PC-3 (cell line): ENCODE measurements around the gene RSRC1. TPM values are rescaled to one million over a fixed set of nuclear protein-coding genes. Genes with fewer than 3 reads are reported as not detected.

Experiments
- ATAC-seq: fragments of 200-7000 bp; cut with Tn5 transposase; 2 replicates; pipeline ENCODE4 v1.9.1; 2020; ENCODE audit warnings: mild to moderate bottlenecking, moderate library complexity
- BruUV-seq: library from RNA; stranded (reverse); fragments of 400-500 nt; replicated peaks from 2 replicates; lab custom pipeline; 2021; lab: Mats Ljungman, UMichigan
- CTCF ChIA-PET: fragments of 300-600 bp; sonication (Branson Sonifier 250); formaldehyde crosslinking; loops from one replicate; lab custom pipeline; 2022; ENCODE audit warnings: antibody characterized with exemption; lab: Charles Lee
- POLR2A ChIA-PET: fragments of 300-600 bp; sonication (Branson Sonifier 250); formaldehyde crosslinking; loops from one replicate; lab custom pipeline; 2022; ENCODE audit warnings: antibody characterized with exemption; ENCODE audit not compliant: unreplicated experiment; lab: Charles Lee
- DNase-seq: peaks from one replicate; pipeline ENCODE4 v3.0.0-alpha.2; 2015
- H2AFZ ChIP-seq: fragments of 300-600 bp; sonication (generic); 2 replicates; pipeline ENCODE4 v1.6.0; 2016; ENCODE audit warnings: antibody characterized with exemption, low read length
- H3F3A ChIP-seq: fragments of 300-600 bp; sonication (generic); one replicate; pipeline ENCODE4 v1.6.0; 2017; ENCODE audit warnings: antibody characterized with exemption, low read length, control low read depth, mild to moderate bottlenecking; ENCODE audit not compliant: unreplicated experiment
- H3K27ac ChIP-seq: fragments of 300-600 bp; sonication (generic); 2 replicates; pipeline ENCODE4 v1.5.1; 2016; ENCODE audit warnings: mild to moderate bottlenecking, low read length
- H3K27me3 ChIP-seq: fragments of 300-600 bp; sonication (generic); 2 replicates; pipeline ENCODE4 v1.6.1; 2016; ENCODE audit warnings: low read length, mixed read lengths
- H3K36me3 ChIP-seq: fragments of 300-600 bp; sonication (generic); 2 replicates; pipeline ENCODE4 v1.6.1; 2016; ENCODE audit warnings: low read depth, mixed run types, low read length, mixed read lengths
- H3K4me1 ChIP-seq: fragments of 300-600 bp; sonication (generic); 2 replicates; pipeline ENCODE4 v1.5.1; 2016; ENCODE audit warnings: low read length; ENCODE audit not compliant: insufficient read depth
- H3K4me2 ChIP-seq: fragments of 300-600 bp; sonication (generic); 2 replicates; pipeline ENCODE4 v1.6.0; 2016; ENCODE audit warnings: low read length
- H3K4me3 ChIP-seq: fragments of 300-600 bp; sonication (generic); 2 replicates; pipeline ENCODE4 v1.5.1; 2016; ENCODE audit warnings: mild to moderate bottlenecking, low read length, mixed read lengths
- H3K79me2 ChIP-seq: fragments of 300-600 bp; sonication (generic); 2 replicates; pipeline ENCODE4 v1.6.1; 2017; ENCODE audit warnings: low read length, mixed read lengths
- H3K9ac ChIP-seq: fragments of 300-600 bp; sonication (generic); 2 replicates; pipeline ENCODE4 v1.6.0; 2016; ENCODE audit warnings: mild to moderate bottlenecking, low read length
- H3K9me2 ChIP-seq: fragments of 300-600 bp; sonication (generic); replicated peaks from 2 replicates; pipeline ENCODE4 v1.6.1; 2016; ENCODE audit warnings: mixed run types, low read length, mixed read lengths
- H3K9me3 ChIP-seq: fragments of 300-600 bp; sonication (generic); 2 replicates; pipeline ENCODE4 v1.6.1; 2016; ENCODE audit warnings: low read length, mixed read lengths
- H4K20me1 ChIP-seq: fragments of 300-600 bp; sonication (generic); 2 replicates; pipeline ENCODE4 v1.6.1; 2016; ENCODE audit warnings: low read length, mixed read lengths
- EZH2 ChIP-seq: fragments of 300-600 bp; sonication (generic); IDR thresholded peaks from one replicate; pipeline ENCODE4 v1.6.1; 2017; ENCODE audit warnings: antibody characterized with exemption, mild to moderate bottlenecking, low read length; ENCODE audit not compliant: unreplicated experiment
- EZH2phosphoT487 ChIP-seq: fragments of 300-600 bp; sonication (generic); IDR thresholded peaks from 2 replicates; pipeline ENCODE4 v1.6.1; 2018; ENCODE audit warnings: mild to moderate bottlenecking, antibody characterized with exemption, low read length, borderline replicate concordance
- intact Hi-C: fragments of 100-400 bp; cut with micrococcal nuclease; formaldehyde crosslinking; loops from 2 replicates; pipeline ENCODE4 v1.9.0; 2023
- total RNA-seq: library from RNA; depleted of rRNA; stranded (reverse); fragments of >200 nt; gene quantifications from 2 replicates; pipeline ENCODE4 v1.2.3, GENCODE V29; 2014
- TF ChIP-seq, protein P1 (sequence below): fragments of 300-600 bp; sonication (generic); conservative IDR thresholded peaks from 2 replicates; pipeline ENCODE4 v1.5.1; 2017; ENCODE audit warnings: antibody characterized with exemption, low read depth, mild to moderate bottlenecking, low read length

RSRC1 gene
- total RNA-seq, 1 experiment from 2014 or later: 39.5 TPM

DNA sequence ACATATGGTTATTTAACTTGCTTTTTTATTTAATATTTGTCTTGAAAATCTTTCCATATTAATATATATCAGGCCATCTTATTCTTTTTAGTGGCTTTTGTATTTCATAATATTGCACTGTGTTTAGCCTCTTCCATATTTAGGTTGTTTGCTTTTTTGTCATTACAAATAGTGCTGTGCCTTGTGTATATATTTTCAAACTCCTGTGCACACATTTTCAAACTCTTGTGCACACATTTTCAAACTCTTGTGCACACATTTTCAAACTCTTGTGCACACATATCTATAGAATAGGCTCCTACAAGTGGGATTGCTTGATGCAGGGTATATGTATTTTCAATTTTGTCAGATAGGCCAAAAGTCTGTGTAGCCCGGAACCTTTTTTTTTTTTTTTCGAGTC, 343.1 kb downstream of the RSRC1 start:
- Histone ChIP-seq H2AFZ (no peak overlapping the region), H3K27me3 (no peaks in the 10 kb centered on the region), H3K9me2 (no peaks in the 10 kb centered on the region), H3K36me3 (no peaks in the 10 kb centered on the region), H3K9ac (no peak overlapping the region), H3K4me2 (no peak overlapping the region), H3K9me3 (no peaks in the 10 kb centered on the region), H4K20me1 (no peaks in the 10 kb centered on the region), H3K4me3 (no peak overlapping the region), H3K79me2 (no peaks in the 10 kb centered on the region), H3K27ac (no peak overlapping the region), H3K4me1 (peaks cover 3% of the 10 kb centered on the region), H3F3A (no peaks in the 10 kb centered on the region)
- DNase-seq: no peak
- no TSS peak for BruUV-seq
- ChIA-PET POLR2A (no interaction called here), CTCF (no interaction called here)
- ATAC-seq: no peak
- no peak for TF ChIP-seq EZH2phosphoT487
- no peak for TF ChIP-seq EZH2
- TF ChIP-seq, protein P1, sequence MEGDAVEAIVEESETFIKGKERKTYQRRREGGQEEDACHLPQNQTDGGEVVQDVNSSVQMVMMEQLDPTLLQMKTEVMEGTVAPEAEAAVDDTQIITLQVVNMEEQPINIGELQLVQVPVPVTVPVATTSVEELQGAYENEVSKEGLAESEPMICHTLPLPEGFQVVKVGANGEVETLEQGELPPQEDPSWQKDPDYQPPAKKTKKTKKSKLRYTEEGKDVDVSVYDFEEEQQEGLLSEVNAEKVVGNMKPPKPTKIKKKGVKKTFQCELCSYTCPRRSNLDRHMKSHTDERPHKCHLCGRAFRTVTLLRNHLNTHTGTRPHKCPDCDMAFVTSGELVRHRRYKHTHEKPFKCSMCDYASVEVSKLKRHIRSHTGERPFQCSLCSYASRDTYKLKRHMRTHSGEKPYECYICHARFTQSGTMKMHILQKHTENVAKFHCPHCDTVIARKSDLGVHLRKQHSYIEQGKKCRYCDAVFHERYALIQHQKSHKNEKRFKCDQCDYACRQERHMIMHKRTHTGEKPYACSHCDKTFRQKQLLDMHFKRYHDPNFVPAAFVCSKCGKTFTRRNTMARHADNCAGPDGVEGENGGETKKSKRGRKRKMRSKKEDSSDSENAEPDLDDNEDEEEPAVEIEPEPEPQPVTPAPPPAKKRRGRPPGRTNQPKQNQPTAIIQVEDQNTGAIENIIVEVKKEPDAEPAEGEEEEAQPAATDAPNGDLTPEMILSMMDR: no peak
- intact Hi-C loops: no loop called here

DNA sequence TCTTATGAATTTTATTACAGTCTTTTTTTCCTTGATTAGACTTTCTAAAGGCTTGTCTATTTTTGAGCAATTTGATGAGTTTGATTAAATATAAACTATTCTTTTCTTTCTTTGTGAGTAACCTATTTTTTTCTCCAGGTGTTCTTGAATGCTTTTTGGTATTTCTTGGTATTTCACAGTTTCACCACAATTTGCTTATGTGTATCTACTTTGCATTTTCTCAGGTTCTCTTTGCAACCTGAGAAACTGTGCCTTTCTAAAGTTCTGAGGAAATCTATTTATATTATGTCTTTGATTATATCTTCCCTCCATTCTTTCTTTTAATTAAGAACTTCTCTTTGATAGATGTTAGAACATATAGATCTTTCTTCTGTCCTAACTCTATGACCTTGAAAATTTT, 344.0 kb downstream of the RSRC1 start:
- Histone ChIP-seq H3K27me3 (no peaks in the 10 kb centered on the region), H3F3A (no peaks in the 10 kb centered on the region), H2AFZ (no peak overlapping the region), H3K9me3 (no peaks in the 10 kb centered on the region), H3K4me3 (no peak overlapping the region), H3K9me2 (no peaks in the 10 kb centered on the region), H4K20me1 (no peaks in the 10 kb centered on the region), H3K36me3 (no peaks in the 10 kb centered on the region), H3K79me2 (no peaks in the 10 kb centered on the region), H3K4me2 (no peak overlapping the region), H3K9ac (no peak overlapping the region), H3K27ac (no peak overlapping the region), H3K4me1 (peaks cover 11% of the 10 kb centered on the region)
- BruUV-seq: no TSS peak
- intact Hi-C loops: no loop called here
- DNase-seq (no peak), ATAC-seq (no peak)
- TF ChIP-seq, protein P1: no peak
- TF ChIP-seq EZH2 (no peak), EZH2phosphoT487 (no peak)
- POLR2A ChIA-PET: no interaction called here
- CTCF ChIA-PET: no interaction called here

DNA sequence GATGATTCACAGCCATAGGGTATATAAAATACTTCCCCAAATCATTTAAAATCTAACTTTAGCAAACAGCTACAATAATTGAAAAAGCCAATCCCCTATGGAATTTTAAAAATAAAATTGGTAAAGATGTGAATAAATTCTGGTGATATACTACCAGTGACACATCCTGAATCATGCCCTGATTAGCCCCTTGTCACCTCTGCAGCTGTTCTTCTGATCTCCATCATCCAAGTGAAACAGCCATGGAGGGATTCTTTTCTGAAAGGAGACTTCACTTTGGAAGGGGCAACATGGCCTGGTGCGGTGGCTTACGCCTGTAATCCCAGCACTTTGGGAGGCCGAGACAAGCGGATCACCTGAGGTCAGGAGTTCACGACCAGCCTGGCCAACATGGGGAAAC, 345.5 kb downstream of the RSRC1 start:
- no peak overlapping the region for H3K27ac ChIP-seq
- no TSS peak for BruUV-seq
- ChIA-PET POLR2A (no interaction called here), CTCF (no interaction called here)
- H3K27me3 ChIP-seq: no peaks in the 10 kb centered on the region
- no peak overlapping the region for H3K9ac ChIP-seq
- H3K36me3 ChIP-seq: no peaks in the 10 kb centered on the region
- H3K79me2 ChIP-seq: no peaks in the 10 kb centered on the region
- TF ChIP-seq EZH2: no peak
- TF ChIP-seq, protein P1: no peak
- TF ChIP-seq EZH2phosphoT487: no peak
- H4K20me1 ChIP-seq: no peaks in the 10 kb centered on the region
- H3K4me2 ChIP-seq: no peak overlapping the region
- ATAC-seq (no peak), DNase-seq (no peak)
- H3K9me2 ChIP-seq: no peaks in the 10 kb centered on the region
- peaks cover 14% of the 10 kb centered on the region for H3K4me1 ChIP-seq
- intact Hi-C loops: no loop called here
- H2AFZ ChIP-seq: no peak overlapping the region
- H3K4me3 ChIP-seq: no peak overlapping the region
- no peaks in the 10 kb centered on the region for H3F3A ChIP-seq
- no peaks in the 10 kb centered on the region for H3K9me3 ChIP-seq
